Duodenal mucosa (tissue), 2 donors: ENCODE measurements around the gene BRINP2.

Experiments used
- H3K27ac ChIP-seq: one replicate; pipeline ENCODE4 v1.7.0; 2013; ENCODE audit warnings: low read depth, low read length
- H3K27me3 ChIP-seq, 2 donors: one replicate each; pipeline ENCODE4 v1.7.0; 2013; ENCODE audit warnings: low read length in 2 of 2, control low read depth in 1 of 2; ENCODE audit not compliant: insufficient read depth in 2 of 2, control insufficient read depth in 1 of 2
- H3K36me3 ChIP-seq, 2 donors: one replicate each; pipeline ENCODE4 v1.7.0; 2013; ENCODE audit warnings: low read length in 2 of 2, control low read depth in 1 of 2; ENCODE audit not compliant: insufficient read depth in 2 of 2, control insufficient read depth in 1 of 2
- H3K4me1 ChIP-seq, 2 donors: one replicate each; pipeline ENCODE4 v1.7.0; 2013; ENCODE audit warnings: low read length in 2 of 2, control low read depth in 1 of 2; ENCODE audit not compliant: insufficient read depth in 2 of 2, control insufficient read depth in 1 of 2
- H3K4me3 ChIP-seq, 2 donors: one replicate each; pipeline ENCODE4 v1.7.0; 2013; ENCODE audit warnings: low read length in 2 of 2, low read depth in 1 of 2
- H3K9ac ChIP-seq, 2 donors: one replicate each; pipeline ENCODE4 v1.7.0; 2013; ENCODE audit warnings: low read length in 2 of 2, low read depth in 1 of 2
- H3K9me3 ChIP-seq, 2 donors: one replicate each; pipeline ENCODE4 v1.7.0; 2013; ENCODE audit warnings: low read length in 2 of 2, control low read depth in 1 of 2; ENCODE audit not compliant: control insufficient read depth in 1 of 2

Gene BRINP2

GRCh38 chr1:177219554-177220458 is 49.0 kb downstream of the BRINP2 start:
- Histone ChIP-seq H3K36me3 (no peaks in the 10 kb centered on the region), H3K9me3 (peaks cover 0 to 5% of the 10 kb centered on the region in 2 donors), H3K4me1 (peaks cover 7 to 9% of the 10 kb centered on the region in 2 donors), H3K27ac (no peak overlapping the region), H3K4me3 (no peak overlapping the region), H3K9ac (no peak overlapping the region), H3K27me3 (no peaks in the 10 kb centered on the region)

- Histone ChIP-seq H3K27ac (no peak overlapping the region), H3K27me3 (no peaks in the 10 kb centered on the region), H3K4me1 (peaks cover 7 to 9% of the 10 kb centered on the region in 2 donors), H3K4me3 (no peak overlapping the region), H3K36me3 (no peaks in the 10 kb centered on the region), H3K9ac (no peak overlapping the region), H3K9me3 (no peaks in the 10 kb centered on the region)
Measured at GRCh38 chr1:177223359-177223758, 52.6 kb downstream of the BRINP2 start.

GRCh38 chr1:177227978-177228692 is 57.4 kb downstream of the BRINP2 start:
- H3K27me3 ChIP-seq = no peaks in the 10 kb centered on the region
- no peak overlapping the region for H3K9ac ChIP-seq
- no peaks in the 10 kb centered on the region for H3K4me1 ChIP-seq
- no peak overlapping the region for H3K27ac ChIP-seq
- H3K36me3 ChIP-seq = no peaks in the 10 kb centered on the region
- H3K4me3 ChIP-seq = no peak overlapping the region
- H3K9me3 ChIP-seq = no peaks in the 10 kb centered on the region

- Histone ChIP-seq H3K4me1 (no peaks in the 10 kb centered on the region), H3K9me3 (no peaks in the 10 kb centered on the region), H3K9ac (no peak overlapping the region), H3K4me3 (no peak overlapping the region), H3K27ac (no peak overlapping the region), H3K27me3 (no peaks in the 10 kb centered on the region), H3K36me3 (no peaks in the 10 kb centered on the region)
Measured at GRCh38 chr1:177228693-177229065, 57.9 kb downstream of the BRINP2 start.

GRCh38 chr1:177229781-177230180 is 59.0 kb downstream of the BRINP2 start:
- no peaks in the 10 kb centered on the region for H3K36me3 ChIP-seq
- no peak overlapping the region for H3K27ac ChIP-seq
- no peaks in the 10 kb centered on the region for H3K4me1 ChIP-seq
- H3K9me3 ChIP-seq = no peaks in the 10 kb centered on the region
- no peaks in the 10 kb centered on the region for H3K27me3 ChIP-seq
- H3K9ac ChIP-seq = no peak overlapping the region
- H3K4me3 ChIP-seq = no peak overlapping the region

GRCh38 chr1:177230228-177231016 is 59.7 kb downstream of the BRINP2 start:
- Histone ChIP-seq H3K36me3 (no peaks in the 10 kb centered on the region), H3K9me3 (no peaks in the 10 kb centered on the region), H3K4me3 (no peak overlapping the region), H3K9ac (no peak overlapping the region), H3K27ac (no peak overlapping the region), H3K4me1 (no peaks in the 10 kb centered on the region), H3K27me3 (no peaks in the 10 kb centered on the region)

- H3K9ac ChIP-seq = no peak overlapping the region
- H3K27ac ChIP-seq = no peak overlapping the region
- H3K36me3 ChIP-seq = no peaks in the 10 kb centered on the region
- no peaks in the 10 kb centered on the region for H3K27me3 ChIP-seq
- no peaks in the 10 kb centered on the region for H3K4me1 ChIP-seq
- no peak overlapping the region for H3K4me3 ChIP-seq
- H3K9me3 ChIP-seq = no peaks in the 10 kb centered on the region
Measured at GRCh38 chr1:177235350-177235749, 64.6 kb downstream of the BRINP2 start.

GRCh38 chr1:177236962-177237361 is 66.2 kb downstream of the BRINP2 start:
- H3K4me3 ChIP-seq = no peak overlapping the region
- no peaks in the 10 kb centered on the region for H3K9me3 ChIP-seq
- H3K27ac ChIP-seq = no peak overlapping the region
- no peak overlapping the region for H3K9ac ChIP-seq
- H3K27me3 ChIP-seq = no peaks in the 10 kb centered on the region
- no peaks in the 10 kb centered on the region for H3K4me1 ChIP-seq
- no peaks in the 10 kb centered on the region for H3K36me3 ChIP-seq

GRCh38 chr1:177238967-177239366 is 68.2 kb downstream of the BRINP2 start:
- no peak overlapping the region for H3K9ac ChIP-seq
- no peaks in the 10 kb centered on the region for H3K4me1 ChIP-seq
- no peak overlapping the region for H3K4me3 ChIP-seq
- no peaks in the 10 kb centered on the region for H3K27me3 ChIP-seq
- H3K27ac ChIP-seq = no peak overlapping the region
- no peaks in the 10 kb centered on the region for H3K36me3 ChIP-seq
- no peaks in the 10 kb centered on the region for H3K9me3 ChIP-seq

GRCh38 chr1:177239792-177240191 is 69.0 kb downstream of the BRINP2 start:
- Histone ChIP-seq H3K27ac (no peak overlapping the region), H3K9me3 (no peaks in the 10 kb centered on the region), H3K9ac (no peak overlapping the region), H3K27me3 (no peaks in the 10 kb centered on the region), H3K4me3 (no peak overlapping the region), H3K4me1 (no peaks in the 10 kb centered on the region), H3K36me3 (no peaks in the 10 kb centered on the region)
